GM12878 (cell line): ENCODE data around the gene CYP4V2.

Experiments used
- CEBPB ChIP-seq, 2 experiments: fragments of 150-350 bp in 1 of 2; IDR thresholded peaks; 2 replicates each; pipeline ENCODE4 v1.6.1; 2012 to 2014; ENCODE audit warnings: low read depth in 2 of 2, low read length in 2 of 2, borderline replicate concordance in 1 of 2, inconsistent platforms in 1 of 2
- ETV6 ChIP-seq, 2 experiments: fragments of 450-650 bp in 1 of 2; IDR thresholded peaks in 1 of 2; conservative IDR thresholded peaks in 1 of 2; 2 replicates each; pipeline ENCODE4 v1.6.1; 2014; ENCODE audit warnings: antibody characterized with exemption in 1 of 2, borderline replicate concordance in 1 of 2, low read depth in 1 of 2, mild to moderate bottlenecking in 1 of 2, moderate library complexity in 1 of 2
- EZH2 ChIP-seq: IDR thresholded peaks from 2 replicates; pipeline ENCODE4 v1.6.1; 2012; ENCODE audit warnings: low read depth, mild to moderate bottlenecking, control low read depth, inconsistent platforms, low read length, borderline replicate concordance; ENCODE audit not compliant: control insufficient read depth
- HDAC2 ChIP-seq: fragments of 200-600 bp; sonication (generic); IDR thresholded peaks from 2 replicates; pipeline ENCODE4 v1.6.1; 2017
- NRF1 ChIP-seq: conservative IDR thresholded peaks from 2 replicates; pipeline ENCODE4 v1.6.1; 2011; ENCODE audit warnings: mild to moderate bottlenecking, low read depth, low read length, improper control_type of control experiment
- POLR2A ChIP-seq: IDR thresholded peaks from 2 replicates; pipeline ENCODE4 v1.6.1; 2011; ENCODE audit warnings: low read depth, mild to moderate bottlenecking, low read length
- RAD21 ChIP-seq: IDR thresholded peaks from 2 replicates; pipeline ENCODE4 v1.6.1; 2011; ENCODE audit warnings: mild to moderate bottlenecking, low read depth, low read length, moderate library complexity; ENCODE audit not compliant: insufficient read depth
- SIN3A ChIP-seq: IDR thresholded peaks from 2 replicates; pipeline ENCODE4 v1.6.1; 2012; ENCODE audit warnings: low read depth, low read length, improper control_type of control experiment
- SMC3 ChIP-seq: IDR thresholded peaks from 2 replicates; pipeline ENCODE4 v1.6.1; 2011; ENCODE audit warnings: low read length, improper control_type of control experiment, borderline replicate concordance
- SUPT20H ChIP-seq: IDR thresholded peaks from 2 replicates; pipeline ENCODE4 v1.6.1; 2011; ENCODE audit warnings: low read depth, mild to moderate bottlenecking, low read length, moderate library complexity, borderline replicate concordance; ENCODE audit not compliant: control insufficient read depth
- TF ChIP-seq, protein P1 (sequence below), 3 experiments: IDR thresholded peaks in 2 of 3; conservative IDR thresholded peaks in 1 of 3; 2 replicates each; pipeline ENCODE4 v1.5.1; 2011; ENCODE audit warnings: low read depth in 3 of 3, low read length in 3 of 3, mild to moderate bottlenecking in 3 of 3, control low read depth in 2 of 3, moderate library complexity in 2 of 3, inconsistent platforms in 1 of 3, mixed read lengths in 1 of 3; ENCODE audit not compliant: control insufficient read depth in 2 of 3, insufficient read depth in 1 of 3; ENCODE audit errors: extremely low read depth in 1 of 3
- TF ChIP-seq, protein P2 (sequence below): IDR thresholded peaks from 2 replicates; pipeline ENCODE4 v1.6.1; 2011; ENCODE audit warnings: borderline replicate concordance, low read depth, mild to moderate bottlenecking, moderate library complexity, mixed read lengths, low read length; ENCODE audit not compliant: insufficient read depth; ENCODE audit errors: extremely low read length
- TF ChIP-seq, protein P3 (sequence below): IDR thresholded peaks from 2 replicates; pipeline ENCODE4 v1.6.1; 2011; ENCODE audit warnings: low read depth, low read length, improper control_type of control experiment, borderline replicate concordance

DNA sequence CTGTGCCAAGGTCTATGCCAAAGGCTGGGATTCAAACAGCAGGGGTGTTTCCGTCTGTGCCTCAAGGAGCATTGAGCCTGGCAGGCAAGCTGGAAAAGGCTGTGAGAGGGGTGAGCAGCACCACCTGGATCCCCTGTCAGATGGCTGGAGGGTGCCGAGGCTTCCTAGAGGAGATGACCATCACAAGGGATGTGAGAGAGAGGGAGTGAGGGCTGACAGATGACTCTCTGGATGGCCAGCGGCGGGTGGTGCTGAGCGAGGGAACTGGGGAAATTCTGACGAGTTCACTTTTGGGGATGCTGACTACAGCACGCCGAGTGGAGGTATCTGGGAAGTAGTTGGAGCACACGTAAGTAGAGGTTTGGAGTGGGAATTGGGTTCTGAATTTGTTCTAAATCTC is 22.6 kb upstream of the CYP4V2 start:
- TF ChIP-seq, protein P1, sequence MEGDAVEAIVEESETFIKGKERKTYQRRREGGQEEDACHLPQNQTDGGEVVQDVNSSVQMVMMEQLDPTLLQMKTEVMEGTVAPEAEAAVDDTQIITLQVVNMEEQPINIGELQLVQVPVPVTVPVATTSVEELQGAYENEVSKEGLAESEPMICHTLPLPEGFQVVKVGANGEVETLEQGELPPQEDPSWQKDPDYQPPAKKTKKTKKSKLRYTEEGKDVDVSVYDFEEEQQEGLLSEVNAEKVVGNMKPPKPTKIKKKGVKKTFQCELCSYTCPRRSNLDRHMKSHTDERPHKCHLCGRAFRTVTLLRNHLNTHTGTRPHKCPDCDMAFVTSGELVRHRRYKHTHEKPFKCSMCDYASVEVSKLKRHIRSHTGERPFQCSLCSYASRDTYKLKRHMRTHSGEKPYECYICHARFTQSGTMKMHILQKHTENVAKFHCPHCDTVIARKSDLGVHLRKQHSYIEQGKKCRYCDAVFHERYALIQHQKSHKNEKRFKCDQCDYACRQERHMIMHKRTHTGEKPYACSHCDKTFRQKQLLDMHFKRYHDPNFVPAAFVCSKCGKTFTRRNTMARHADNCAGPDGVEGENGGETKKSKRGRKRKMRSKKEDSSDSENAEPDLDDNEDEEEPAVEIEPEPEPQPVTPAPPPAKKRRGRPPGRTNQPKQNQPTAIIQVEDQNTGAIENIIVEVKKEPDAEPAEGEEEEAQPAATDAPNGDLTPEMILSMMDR (IDR thresholded peaks at IDR 0.05 in 2 of 3, conservative IDR thresholded peaks at IDR 0.05 in 1 of 3; ENCODE audit: control insufficient read depth in 2 of 3, extremely low read depth in 1 of 3, insufficient read depth in 1 of 3, low read depth in 3 of 3, low read length in 3 of 3) = no peak
- no peak for TF ChIP-seq RAD21
- TF ChIP-seq, protein P2, sequence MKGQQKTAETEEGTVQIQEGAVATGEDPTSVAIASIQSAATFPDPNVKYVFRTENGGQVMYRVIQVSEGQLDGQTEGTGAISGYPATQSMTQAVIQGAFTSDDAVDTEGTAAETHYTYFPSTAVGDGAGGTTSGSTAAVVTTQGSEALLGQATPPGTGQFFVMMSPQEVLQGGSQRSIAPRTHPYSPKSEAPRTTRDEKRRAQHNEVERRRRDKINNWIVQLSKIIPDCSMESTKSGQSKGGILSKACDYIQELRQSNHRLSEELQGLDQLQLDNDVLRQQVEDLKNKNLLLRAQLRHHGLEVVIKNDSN = no peak
- TF ChIP-seq, protein P3, sequence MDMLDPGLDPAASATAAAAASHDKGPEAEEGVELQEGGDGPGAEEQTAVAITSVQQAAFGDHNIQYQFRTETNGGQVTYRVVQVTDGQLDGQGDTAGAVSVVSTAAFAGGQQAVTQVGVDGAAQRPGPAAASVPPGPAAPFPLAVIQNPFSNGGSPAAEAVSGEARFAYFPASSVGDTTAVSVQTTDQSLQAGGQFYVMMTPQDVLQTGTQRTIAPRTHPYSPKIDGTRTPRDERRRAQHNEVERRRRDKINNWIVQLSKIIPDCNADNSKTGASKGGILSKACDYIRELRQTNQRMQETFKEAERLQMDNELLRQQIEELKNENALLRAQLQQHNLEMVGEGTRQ = no peak
- TF ChIP-seq HDAC2 = no peak
- no peak for TF ChIP-seq ETV6 (conservative IDR thresholded peaks at IDR 0.05 in 1 of 2, IDR thresholded peaks at IDR 0.05 in 1 of 2; ENCODE audit: borderline replicate concordance in 1 of 2, low read depth in 1 of 2)
- no peak for TF ChIP-seq EZH2
- TF ChIP-seq CEBPB (IDR thresholded peaks at IDR 0.05; ENCODE audit: borderline replicate concordance in 1 of 2, low read depth in 2 of 2, low read length in 2 of 2) = no peak
- TF ChIP-seq POLR2A = no peak
- no peak for TF ChIP-seq SMC3
- no peak for TF ChIP-seq SIN3A
- TF ChIP-seq NRF1 = no peak
- TF ChIP-seq SUPT20H = no peak
